ENCODE results near the gene HPN.
A peak's percentile ranks its signal among the peaks of the same experiment; 100 is the strongest.

HPN gene

GRCh38 chr19:35090506-35091214 lies 49.1 kb downstream of the HPN start (continued):
- peak; percentile 87 for TF ChIP-seq PRDM10 (tag by site-specific recombination; IDR thresholded peaks at IDR 0.05)
- TF ChIP-seq IKZF3 (tag by site-specific recombination; IDR thresholded peaks at IDR 0.05) = 0 out of 2 replicates have a peak, but pooled peaks have one; percentile 34
- TF ChIP-seq ZNF529 (tag by site-specific recombination; IDR thresholded peaks at IDR 0.05; ENCODE audit: insufficient replicate concordance) = no peak
- no peak for TF ChIP-seq SP2 (tag by site-specific recombination; IDR thresholded peaks at IDR 0.05)
- no peak for TF ChIP-seq TSHZ1 (tag by site-specific recombination; IDR thresholded peaks at IDR 0.05; ENCODE audit: borderline replicate concordance)
- TF ChIP-seq SP3 (tag by site-specific recombination; IDR thresholded peaks at IDR 0.05) = 0 out of 2 replicates have a peak, but pooled peaks have one; percentile 12
- peak; percentile 74 for TF ChIP-seq PATZ1 (tag by site-specific recombination; IDR thresholded peaks at IDR 0.05)
- TF ChIP-seq ZNF221 (tag by site-specific recombination; IDR thresholded peaks at IDR 0.05; ENCODE audit: borderline replicate concordance) = no peak
- TF ChIP-seq AEBP2 (tag by site-specific recombination; IDR thresholded peaks at IDR 0.05; ENCODE audit: borderline replicate concordance) = no peak
- peak; percentile 94 for TF ChIP-seq ZNF654 (tag by site-specific recombination; IDR thresholded peaks at IDR 0.05; ENCODE audit: low read depth)
- TF ChIP-seq ZNF324 (tag by site-specific recombination; IDR thresholded peaks at IDR 0.05) = no peak
- no peak for TF ChIP-seq ZSCAN18 (tag by site-specific recombination; IDR thresholded peaks at IDR 0.05)
- 0 out of 2 replicates have a peak, but pooled peaks have one; percentile 49 for TF ChIP-seq ZEB2 (tag by site-specific recombination; IDR thresholded peaks at IDR 0.05)
- TF ChIP-seq ZNF48 (tag by site-specific recombination; IDR thresholded peaks at IDR 0.05) = no peak
- TF ChIP-seq ZNF132 (tag by site-specific recombination; IDR thresholded peaks at IDR 0.05; ENCODE audit: borderline replicate concordance) = no peak
- TF ChIP-seq ZNF664 (tag by site-specific recombination; IDR thresholded peaks at IDR 0.05) = no peak
- no peak for TF ChIP-seq ZNF184 (tag by site-specific recombination; IDR thresholded peaks at IDR 0.05)
- 0 out of 2 replicates have a peak, but pooled peaks have one; percentile 50 for TF ChIP-seq ZNF501 (tag by site-specific recombination; IDR thresholded peaks at IDR 0.05)
- TF ChIP-seq WT1 (tag by site-specific recombination; IDR thresholded peaks at IDR 0.05) = no peak; the same call in 1 of the 2 replicates
- TF ChIP-seq SALL2 (tag by site-specific recombination; IDR thresholded peaks at IDR 0.05; ENCODE audit: borderline replicate concordance) = no peak
- TF ChIP-seq ZNF341 (tag by site-specific recombination; IDR thresholded peaks at IDR 0.05; ENCODE audit: low read depth) = peak; percentile 76
- TF ChIP-seq ZBTB17 (tag by site-specific recombination; IDR thresholded peaks at IDR 0.05) = peak; percentile 51
- TF ChIP-seq HOXD13 (CRISPR knock-in tag; IDR thresholded peaks at IDR 0.05; ENCODE audit: borderline replicate concordance) = no peak
- TF ChIP-seq ZNF416 (tag by site-specific recombination; IDR thresholded peaks at IDR 0.05) = no peak
- peak; percentile 49; the same call in 1 of the 2 replicates for TF ChIP-seq ZNF169 (tag by site-specific recombination; IDR thresholded peaks at IDR 0.05)
- TF ChIP-seq ZFP69B (tag by site-specific recombination; IDR thresholded peaks at IDR 0.05) = no peak
- no peak for TF ChIP-seq ZNF792 (tag by site-specific recombination; IDR thresholded peaks at IDR 0.05)
- TF ChIP-seq ZNF140 (tag by site-specific recombination; IDR thresholded peaks at IDR 0.05) = no peak
